Skeletal muscle tissue (tissue), 4 donors: ENCODE results near the gene HS1BP3. TPM values are rescaled to one million over a fixed set of nuclear protein-coding genes. Genes with fewer than 3 reads are reported as not detected.
A peak's percentile ranks its signal among the peaks of the same experiment; 100 is the strongest.

ENCODE experiments used
- H3K27ac ChIP-seq: one replicate; pipeline ENCODE4 v1.7.0; 2013; ENCODE audit warnings: mild to moderate bottlenecking, low read depth, low read length, inconsistent platforms
- H3K27me3 ChIP-seq, 3 donors: one replicate each; pipeline ENCODE4 v1.7.0; 2013; ENCODE audit warnings: low read length in 3 of 3; ENCODE audit not compliant: control insufficient read depth in 3 of 3, insufficient read depth in 3 of 3
- H3K36me3 ChIP-seq, 3 donors: one replicate each; pipeline ENCODE4 v1.7.0; 2013; ENCODE audit warnings: low read length in 3 of 3; ENCODE audit not compliant: control insufficient read depth in 3 of 3, insufficient read depth in 3 of 3
- H3K4me1 ChIP-seq, 3 donors: one replicate each; pipeline ENCODE4 v1.7.0; 2013; ENCODE audit warnings: low read length in 3 of 3, mild to moderate bottlenecking in 3 of 3; ENCODE audit not compliant: control insufficient read depth in 3 of 3, insufficient read depth in 3 of 3
- H3K4me3 ChIP-seq, 3 donors: one replicate each; pipeline ENCODE4 v1.7.0; 2013; ENCODE audit warnings: low read length in 3 of 3
- H3K9ac ChIP-seq, 3 donors: one replicate each; pipeline ENCODE4 v1.7.0; 2013; ENCODE audit warnings: low read length in 3 of 3, mild to moderate bottlenecking in 3 of 3, moderate library complexity in 2 of 3, low read depth in 1 of 3
- H3K9me3 ChIP-seq, 3 donors: one replicate each; pipeline ENCODE4 v1.7.0; 2013; ENCODE audit warnings: low read length in 3 of 3; ENCODE audit not compliant: control insufficient read depth in 3 of 3
- total RNA-seq: library from RNA; depleted of rRNA; stranded (reverse); fragments of >200 nt; gene quantifications from one replicate; pipeline ENCODE4 v1.2.3, GENCODE V29; 2014
- donor health status: Osteomylitis.

HS1BP3 gene
- total RNA-seq, 1 donor from 2014 or later: 10.4 TPM

DNA sequence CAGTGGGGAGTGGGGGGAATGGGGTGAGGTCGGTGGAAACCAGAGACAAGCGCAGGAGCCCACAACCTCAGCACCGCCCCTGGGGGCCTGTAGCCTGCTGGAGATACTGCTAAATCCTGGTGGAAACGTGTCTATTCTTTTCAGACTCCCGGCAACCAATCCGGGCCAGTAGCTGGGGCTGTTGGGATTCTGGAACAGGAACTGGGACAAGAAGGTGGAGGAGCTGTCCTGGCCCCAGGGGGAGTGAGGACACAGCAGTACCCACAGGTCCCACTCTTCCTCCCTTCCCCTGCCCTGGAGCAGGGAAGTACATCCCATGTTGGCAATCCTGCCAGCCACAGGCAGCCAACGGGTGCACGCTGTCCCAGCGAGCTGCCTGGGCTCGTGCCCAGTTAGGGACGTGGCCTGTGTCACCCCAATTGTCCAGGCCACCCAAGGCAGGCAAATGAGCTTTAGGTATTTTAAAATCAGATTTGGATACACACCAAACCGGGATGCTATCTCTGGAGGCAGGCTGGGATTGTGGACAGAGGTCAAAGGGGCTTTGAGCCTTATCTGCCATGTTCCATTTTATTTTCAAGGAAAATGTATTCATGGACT lies 51.8 kb downstream of the HS1BP3 start:
- peak overlapping the region; percentile 55 for H3K27ac ChIP-seq

GRCh38 chr2:20597860-20598183 lies 53.1 kb downstream of the HS1BP3 start:
- H3K4me1 ChIP-seq: peaks cover 43 to 61% (median 59%) of the 10 kb centered on the region in 3 donors
- H3K27ac ChIP-seq: peak overlapping the region; percentile 71
- H3K36me3 ChIP-seq: no peaks in the 10 kb centered on the region
- no peaks in the 10 kb centered on the region for H3K27me3 ChIP-seq
- no peak overlapping the region for H3K9ac ChIP-seq
- no peaks in the 10 kb centered on the region for H3K9me3 ChIP-seq
- H3K4me3 ChIP-seq: no peak overlapping the region

More for the DNA sequence above, 51.8 kb downstream of the HS1BP3 start:
- H3K4me3 ChIP-seq: peak overlapping the region in 1 of 3 donors; percentile 13
- no peaks in the 10 kb centered on the region for H3K9me3 ChIP-seq
- peaks cover 43 to 51% (median 49%) of the 10 kb centered on the region in 3 donors for H3K4me1 ChIP-seq
- H3K36me3 ChIP-seq: no peaks in the 10 kb centered on the region
- no peaks in the 10 kb centered on the region for H3K27me3 ChIP-seq
- H3K9ac ChIP-seq: peak overlapping the region in 1 of 3 donors; percentile 45

GRCh38 chr2:20596973-20597859 lies 53.7 kb downstream of the HS1BP3 start:
- H3K9me3 ChIP-seq: no peaks in the 10 kb centered on the region
- no peaks in the 10 kb centered on the region for H3K27me3 ChIP-seq
- H3K27ac ChIP-seq: peak overlapping the region; percentile 71
- H3K36me3 ChIP-seq: no peaks in the 10 kb centered on the region
- no peak overlapping the region for H3K4me3 ChIP-seq
- H3K9ac ChIP-seq: peak overlapping the region in 1 of 3 donors; percentile 43
- peaks cover 43 to 61% (median 59%) of the 10 kb centered on the region in 3 donors for H3K4me1 ChIP-seq

DNA sequence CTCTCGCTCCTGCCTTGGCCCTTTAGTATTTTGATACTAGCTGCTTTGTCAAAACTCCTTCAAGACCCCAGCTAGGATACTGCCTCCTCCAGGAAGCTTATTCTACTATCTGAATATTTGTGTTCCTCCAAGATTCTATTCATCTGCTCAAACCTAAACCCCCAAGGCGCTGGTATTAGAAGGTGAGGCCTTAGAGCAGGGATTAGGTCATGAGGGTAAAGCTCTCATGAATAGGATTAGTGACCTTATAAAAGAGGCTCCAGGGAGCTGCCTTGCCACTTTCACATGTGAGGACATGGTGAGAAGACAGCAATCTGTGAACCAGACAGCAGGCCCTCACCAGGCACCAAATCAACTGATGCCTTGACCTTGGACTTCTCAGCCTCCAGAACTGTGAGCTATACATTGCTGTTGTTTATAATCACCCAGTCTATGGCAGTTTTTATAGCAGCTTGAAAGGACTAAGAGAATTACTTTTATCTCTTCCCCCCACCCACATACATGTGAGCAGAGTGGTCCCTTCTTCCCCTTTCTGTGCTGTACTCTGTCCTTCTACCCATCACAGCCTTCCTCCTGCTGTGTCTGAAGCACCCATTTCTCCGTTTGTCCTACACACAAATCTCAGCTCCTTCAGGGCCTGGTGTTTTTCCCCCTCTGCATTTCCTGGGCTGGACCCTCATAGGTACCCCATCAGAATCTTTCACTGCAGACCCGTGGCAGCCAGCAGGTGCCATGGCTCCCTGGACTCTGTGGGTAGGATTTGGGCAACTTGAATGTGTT lies 54.5 kb downstream of the HS1BP3 start:
- H3K4me3 ChIP-seq: no peak overlapping the region
- H3K27ac ChIP-seq: peak overlapping the region; percentile 32
- no peaks in the 10 kb centered on the region for H3K9me3 ChIP-seq
- H3K27me3 ChIP-seq: no peaks in the 10 kb centered on the region
- no peaks in the 10 kb centered on the region for H3K36me3 ChIP-seq
- H3K4me1 ChIP-seq: peaks cover 43 to 61% (median 59%) of the 10 kb centered on the region in 3 donors
- no peak overlapping the region for H3K9ac ChIP-seq

DNA sequence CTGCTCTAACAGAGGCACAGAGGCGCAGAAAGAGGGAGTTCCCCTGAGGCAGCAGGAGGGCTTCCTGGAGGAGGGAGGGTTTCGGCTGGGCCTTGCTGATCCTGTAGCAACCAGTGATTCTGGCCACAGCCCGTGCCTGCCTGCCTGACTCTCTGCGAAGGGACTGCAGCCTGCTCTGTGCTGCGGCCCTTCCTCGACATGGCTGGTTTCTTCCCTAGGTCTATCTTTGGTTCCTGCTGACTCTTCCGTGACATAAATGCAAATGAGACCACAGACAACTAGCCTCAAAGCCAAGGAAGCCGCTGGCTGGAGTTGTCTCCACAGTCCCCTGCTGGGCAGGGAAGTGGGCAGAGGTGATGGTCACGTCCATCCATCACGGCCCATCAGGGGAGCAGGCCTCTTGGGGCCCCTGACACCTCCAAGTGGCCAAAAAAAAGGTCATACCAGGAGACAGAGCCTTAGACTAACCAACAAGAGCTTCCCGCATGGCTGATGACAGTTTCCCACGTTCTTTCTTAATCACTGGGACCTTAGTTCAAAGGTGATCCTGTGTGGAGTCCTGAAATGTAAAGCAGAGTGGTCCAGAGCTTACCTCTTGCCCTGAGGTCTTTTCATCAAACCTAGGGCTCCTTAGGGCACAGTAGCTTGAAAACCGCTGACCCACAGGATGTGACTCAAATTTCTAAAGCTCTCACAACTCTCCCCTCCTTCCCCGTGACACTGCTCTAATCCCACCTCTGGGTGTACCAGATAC lies 55.3 kb downstream of the HS1BP3 start:
- H3K27ac ChIP-seq: peak overlapping the region; percentile 32
- H3K4me1 ChIP-seq: peaks cover 43 to 65% (median 60%) of the 10 kb centered on the region in 3 donors
- no peak overlapping the region for H3K4me3 ChIP-seq
- H3K9me3 ChIP-seq: no peaks in the 10 kb centered on the region
- H3K36me3 ChIP-seq: no peaks in the 10 kb centered on the region
- no peak overlapping the region for H3K9ac ChIP-seq
- H3K27me3 ChIP-seq: no peaks in the 10 kb centered on the region

DNA sequence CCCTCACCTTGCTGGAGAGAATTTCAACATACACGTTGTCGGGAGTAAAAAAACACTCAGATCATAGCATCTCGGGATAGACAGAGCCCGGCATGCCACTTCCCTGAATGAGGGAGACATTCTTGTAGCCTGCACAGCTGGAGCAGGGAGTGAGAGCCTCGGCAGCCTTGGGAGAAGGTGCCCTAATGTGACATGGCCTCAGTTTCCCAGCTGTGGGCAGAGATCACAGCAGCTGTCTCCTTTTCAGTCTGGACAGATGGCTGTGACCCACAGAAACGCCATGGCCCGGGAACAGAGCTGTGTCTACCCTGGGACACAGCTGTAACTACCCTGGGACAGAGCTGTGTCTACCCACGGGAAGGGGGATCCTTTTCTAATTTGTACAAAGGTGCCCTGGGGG lies 55.9 kb downstream of the HS1BP3 start:
- Histone ChIP-seq H3K4me1 (peaks cover 41 to 61% (median 60%) of the 10 kb centered on the region in 3 donors), H3K9me3 (no peaks in the 10 kb centered on the region), H3K27me3 (no peaks in the 10 kb centered on the region), H3K36me3 (no peaks in the 10 kb centered on the region), H3K4me3 (no peak overlapping the region), H3K27ac (peak overlapping the region; percentile 32), H3K9ac (no peak overlapping the region)

DNA sequence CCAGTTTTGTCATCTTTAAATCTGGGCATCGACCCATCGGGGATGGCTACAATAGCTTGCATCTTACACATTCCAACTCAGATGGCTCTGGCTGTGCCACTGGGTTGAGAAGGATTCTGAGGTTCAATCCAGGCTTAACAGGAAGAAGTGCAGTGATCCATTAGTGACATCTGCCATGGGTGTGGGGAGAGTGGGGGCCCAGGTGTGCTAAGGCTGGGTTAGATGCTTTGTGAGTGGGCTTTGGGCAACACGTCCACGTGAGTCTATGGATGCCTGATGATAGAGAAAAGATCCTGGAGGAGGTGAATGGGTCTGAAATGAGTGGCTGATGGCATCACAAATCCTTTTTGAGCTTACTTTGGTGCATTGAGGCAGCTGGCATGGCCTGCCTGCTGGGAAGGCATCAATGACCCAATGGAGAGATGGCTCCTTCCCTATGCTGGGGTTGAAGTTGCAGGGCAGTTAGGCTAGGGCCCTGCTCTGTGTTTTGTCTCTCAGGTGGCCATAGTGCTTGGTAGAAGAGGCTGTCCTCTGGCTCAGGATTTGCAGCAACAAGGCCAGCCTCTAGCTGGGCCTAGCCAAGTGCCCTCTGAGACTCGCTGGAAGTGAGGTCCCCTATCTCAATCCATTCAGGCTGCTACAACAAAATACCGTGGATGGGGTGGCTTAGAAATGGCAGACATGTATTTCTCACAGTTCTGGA lies 56.7 kb downstream of the HS1BP3 start:
- H3K9me3 ChIP-seq: no peaks in the 10 kb centered on the region
- H3K9ac ChIP-seq: no peak overlapping the region
- H3K27me3 ChIP-seq: no peaks in the 10 kb centered on the region
- H3K4me1 ChIP-seq: peaks cover 38 to 56% (median 53%) of the 10 kb centered on the region in 3 donors
- no peaks in the 10 kb centered on the region for H3K36me3 ChIP-seq
- H3K27ac ChIP-seq: no peak overlapping the region
- no peak overlapping the region for H3K4me3 ChIP-seq

DNA sequence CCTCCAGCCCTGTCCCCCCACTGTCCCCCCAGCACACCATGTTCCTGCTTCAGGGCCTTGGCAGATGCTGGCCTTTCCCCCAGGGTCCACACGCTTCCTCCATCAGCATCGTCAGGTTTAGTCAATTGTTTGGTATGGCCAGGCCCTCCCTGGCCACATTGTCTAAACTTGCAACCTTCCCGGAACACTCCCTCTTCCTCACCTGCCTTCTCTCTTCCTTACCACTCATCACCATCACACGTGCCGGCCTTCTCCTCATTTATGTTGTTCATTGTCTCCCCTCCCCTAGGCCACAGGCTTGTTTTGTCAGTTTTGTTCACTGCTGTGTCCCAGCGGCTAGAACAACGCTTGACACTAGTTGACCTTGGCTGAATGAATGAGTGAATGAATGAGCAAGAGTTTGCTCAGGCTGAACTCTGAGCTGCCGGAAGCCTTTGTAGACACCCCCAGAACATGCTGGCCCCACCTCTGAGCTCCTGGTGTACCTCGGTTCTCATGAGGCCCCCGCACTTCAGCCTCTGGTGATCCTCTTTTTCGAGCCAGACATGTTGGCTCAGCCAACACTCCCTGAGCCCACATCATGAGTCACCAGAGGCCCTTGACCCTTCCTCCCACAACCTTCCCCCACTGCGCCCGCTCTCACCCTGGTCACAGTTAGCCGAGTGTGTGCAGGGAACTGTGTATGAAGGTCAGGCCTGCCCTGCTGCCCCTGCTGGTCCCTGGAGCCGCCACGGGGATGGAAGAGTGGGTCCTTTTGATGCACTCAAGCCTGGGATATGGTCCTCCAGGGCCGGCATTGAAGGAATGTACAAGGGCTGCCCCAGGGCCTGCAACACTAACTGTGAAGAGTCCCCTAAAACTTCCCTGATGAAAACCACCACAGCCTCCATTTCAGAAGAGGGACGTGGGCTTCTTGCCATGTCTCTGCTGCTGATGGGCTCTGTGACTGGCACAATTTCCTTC lies 57.5 kb downstream of the HS1BP3 start:
- H3K9ac ChIP-seq: no peak overlapping the region
- H3K4me3 ChIP-seq: no peak overlapping the region
- H3K36me3 ChIP-seq: no peaks in the 10 kb centered on the region
- H3K27ac ChIP-seq: no peak overlapping the region
- no peaks in the 10 kb centered on the region for H3K27me3 ChIP-seq
- H3K4me1 ChIP-seq: peaks cover 35 to 58% (median 50%) of the 10 kb centered on the region in 3 donors
- H3K9me3 ChIP-seq: no peaks in the 10 kb centered on the region
